HUES6 (cell line): ENCODE results near the gene RIPOR3.
"Not testable (repeated sequence)": the region's sequence is repeated elsewhere in the genome, so short reads cannot be mapped to it uniquely, and the experiment has no call there.

Experiments used
- H3K27ac ChIP-seq: 2 replicates; pipeline ENCODE4 v1.7.0; 2013; ENCODE audit warnings: low read depth, mild to moderate bottlenecking, low read length, inconsistent platforms
- H3K27me3 ChIP-seq: 2 replicates; pipeline ENCODE4 v1.6.1; 2013; ENCODE audit warnings: low read length; ENCODE audit not compliant: control insufficient read depth, insufficient read depth
- H3K36me3 ChIP-seq: 2 replicates; pipeline ENCODE4 v1.6.1; 2013; ENCODE audit warnings: low read length; ENCODE audit not compliant: control insufficient read depth, insufficient read depth
- H3K4me1 ChIP-seq: 2 replicates; pipeline ENCODE4 v1.6.1; 2013; ENCODE audit warnings: low read length; ENCODE audit not compliant: control insufficient read depth, insufficient read depth
- H3K4me3 ChIP-seq: 2 replicates; pipeline ENCODE4 v1.5.1; 2013; ENCODE audit warnings: low read depth, low read length
- H3K9ac ChIP-seq: one replicate; pipeline ENCODE4 v1.6.1; 2013; ENCODE audit warnings: mild to moderate bottlenecking, low read length
- H3K9me3 ChIP-seq: 2 replicates; pipeline ENCODE4 v1.6.1; 2013; ENCODE audit warnings: low read depth, low read length; ENCODE audit not compliant: control insufficient read depth, insufficient read depth

The RIPOR3 gene

DNA sequence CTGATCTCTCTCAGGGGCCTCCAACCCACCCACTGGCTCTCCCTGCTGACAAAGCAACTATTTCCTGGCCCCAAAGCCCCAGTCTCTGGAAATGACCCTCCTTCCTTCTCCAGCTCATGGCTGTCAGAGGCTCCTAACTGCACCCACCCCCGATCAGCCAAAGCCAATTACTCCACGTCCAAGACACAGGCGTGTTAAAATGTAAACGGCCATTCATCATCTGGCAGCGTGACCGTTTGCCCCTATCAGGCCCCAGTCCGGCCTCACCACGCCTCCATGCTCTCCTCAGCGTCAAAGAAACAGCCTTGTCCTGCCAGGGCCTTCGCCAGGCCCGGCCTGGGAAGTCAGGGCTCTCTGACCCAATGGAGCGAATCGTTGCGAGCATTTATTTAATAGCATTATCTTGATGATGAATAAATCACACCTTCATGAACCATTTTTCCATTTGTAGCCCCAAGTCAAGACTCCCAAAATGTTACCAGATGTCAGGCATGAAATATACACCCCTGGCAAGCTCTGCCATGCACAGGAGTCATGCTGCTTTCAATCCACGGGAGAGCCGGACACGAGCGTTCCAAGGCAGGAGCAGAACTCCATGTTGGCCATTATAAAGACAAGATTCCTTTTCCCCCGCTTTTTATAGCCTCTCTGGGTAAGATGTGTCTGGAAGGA, 17.7 kb downstream of the RIPOR3 start:
- no peak overlapping the region for H3K27ac ChIP-seq
- no peaks in the 10 kb centered on the region for H3K9me3 ChIP-seq
- H3K27me3 ChIP-seq = no peaks in the 10 kb centered on the region
- peaks cover 11% of the 10 kb centered on the region for H3K4me1 ChIP-seq
- no peaks in the 10 kb centered on the region for H3K36me3 ChIP-seq
- H3K9ac ChIP-seq = no peak overlapping the region
- H3K4me3 ChIP-seq = no peak overlapping the region

DNA sequence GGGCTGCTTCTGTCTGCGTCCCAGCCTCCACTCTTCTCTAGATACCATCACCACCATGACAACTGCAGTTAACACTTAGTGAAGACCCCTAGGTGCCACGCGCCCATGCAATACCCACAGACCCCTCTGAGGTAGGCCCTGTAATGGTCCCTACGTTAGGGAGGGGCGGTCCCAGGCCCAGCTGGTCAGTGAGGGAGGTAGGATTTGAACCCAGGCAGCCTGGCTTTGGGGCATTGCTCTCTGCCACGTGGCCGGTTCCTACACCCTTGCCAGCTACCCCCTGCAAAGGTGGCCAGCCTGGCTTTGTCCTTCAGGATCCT, 18.2 kb downstream of the RIPOR3 start:
- Histone ChIP-seq H3K27me3 (no peaks in the 10 kb centered on the region), H3K36me3 (no peaks in the 10 kb centered on the region), H3K27ac (no peak overlapping the region), H3K9me3 (no peaks in the 10 kb centered on the region), H3K9ac (no peak overlapping the region), H3K4me3 (no peak overlapping the region), H3K4me1 (peaks cover 11% of the 10 kb centered on the region)

- H3K9me3 ChIP-seq = no peaks in the 10 kb centered on the region
- H3K4me3 ChIP-seq = no peak overlapping the region
- H3K36me3 ChIP-seq = no peaks in the 10 kb centered on the region
- no peak overlapping the region for H3K27ac ChIP-seq
- peaks cover 11% of the 10 kb centered on the region for H3K4me1 ChIP-seq
- no peak overlapping the region for H3K9ac ChIP-seq
- no peaks in the 10 kb centered on the region for H3K27me3 ChIP-seq
Measured at GRCh38 chr20:50672400-50673145, 18.8 kb downstream of the RIPOR3 start.

- Histone ChIP-seq H3K27ac (no peak overlapping the region), H3K4me3 (no peak overlapping the region), H3K9ac (no peak overlapping the region), H3K27me3 (no peaks in the 10 kb centered on the region), H3K36me3 (no peaks in the 10 kb centered on the region), H3K4me1 (peaks cover 16% of the 10 kb centered on the region), H3K9me3 (no peaks in the 10 kb centered on the region)
Measured at GRCh38 chr20:50671626-50672025, 19.7 kb downstream of the RIPOR3 start.

DNA sequence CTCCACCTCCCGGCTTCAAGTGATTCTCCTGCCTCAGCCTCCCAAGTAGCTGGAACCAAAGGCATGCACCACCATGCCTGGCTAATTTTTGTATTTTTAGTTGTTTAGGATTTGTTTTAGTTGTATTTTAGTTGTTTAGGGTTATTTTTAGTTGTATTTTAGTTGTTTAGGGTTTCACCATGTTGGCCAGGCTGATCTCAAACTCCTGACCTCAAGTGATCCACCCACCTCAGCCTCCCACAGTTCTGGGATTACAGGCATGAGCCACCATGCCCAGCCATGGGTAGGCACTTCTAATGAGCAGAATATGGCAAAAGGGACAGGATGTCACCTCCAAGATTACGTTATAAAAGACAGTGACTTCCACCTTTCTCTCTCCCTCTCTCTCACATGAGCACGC, 20.3 kb downstream of the RIPOR3 start:
- not testable (repeated sequence) for H3K9ac ChIP-seq, H3K36me3 ChIP-seq, H3K27ac ChIP-seq, H3K4me3 ChIP-seq, H3K9me3 ChIP-seq, H3K27me3 ChIP-seq
- peaks cover 21% of the 10 kb centered on the region for H3K4me1 ChIP-seq

- H3K27ac ChIP-seq = no peak overlapping the region
- H3K9me3 ChIP-seq = no peaks in the 10 kb centered on the region
- H3K4me3 ChIP-seq = no peak overlapping the region
- H3K4me1 ChIP-seq = peaks cover 16% of the 10 kb centered on the region
- H3K27me3 ChIP-seq = no peaks in the 10 kb centered on the region
- H3K36me3 ChIP-seq = no peaks in the 10 kb centered on the region
- no peak overlapping the region for H3K9ac ChIP-seq
Measured at GRCh38 chr20:50670126-50670862, 21.0 kb downstream of the RIPOR3 start.

DNA sequence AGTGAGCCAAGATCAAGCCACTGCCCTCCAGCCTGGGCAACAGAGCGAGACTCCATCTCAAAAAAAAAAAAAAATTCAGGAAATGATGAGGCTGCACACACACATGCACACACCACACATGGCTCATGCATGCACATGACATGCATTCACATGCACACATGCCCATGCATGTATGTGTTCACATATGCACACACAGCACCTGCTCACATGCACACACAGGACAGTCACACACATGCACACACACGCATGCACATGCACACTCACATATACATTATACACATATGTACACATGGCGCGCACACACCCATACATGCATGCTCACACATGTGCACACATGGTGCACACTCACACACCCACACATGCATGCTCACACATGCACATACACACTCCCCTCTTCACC, 22.5 kb downstream of the RIPOR3 start:
- H3K9me3 ChIP-seq = no peaks in the 10 kb centered on the region
- no peak overlapping the region for H3K9ac ChIP-seq
- no peak overlapping the region for H3K27ac ChIP-seq
- H3K4me1 ChIP-seq = peaks cover 16% of the 10 kb centered on the region
- no peak overlapping the region for H3K4me3 ChIP-seq
- H3K27me3 ChIP-seq = no peaks in the 10 kb centered on the region
- H3K36me3 ChIP-seq = no peaks in the 10 kb centered on the region

DNA sequence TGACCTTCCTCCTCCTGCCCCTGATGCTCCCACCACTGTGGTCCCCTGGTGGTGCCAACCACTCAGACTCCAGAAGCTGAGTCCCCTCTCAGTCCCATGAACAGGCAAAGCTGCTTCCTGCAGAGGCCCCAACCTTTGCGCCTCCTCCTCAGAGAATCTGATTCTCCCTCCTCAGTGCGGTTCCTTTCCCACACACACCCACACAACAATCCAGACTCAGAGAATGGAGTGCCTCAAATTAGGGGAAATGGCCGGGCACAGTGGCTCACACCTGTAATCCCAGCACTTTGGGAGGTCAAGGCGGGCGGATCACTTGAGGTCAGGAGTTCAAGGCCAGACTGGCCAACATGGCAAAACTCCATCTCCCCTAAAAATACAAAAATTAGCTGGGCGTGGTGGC, 23.0 kb downstream of the RIPOR3 start:
- Histone ChIP-seq H3K9me3 (no peaks in the 10 kb centered on the region), H3K27me3 (no peaks in the 10 kb centered on the region), H3K9ac (no peak overlapping the region), H3K4me1 (peaks cover 16% of the 10 kb centered on the region), H3K27ac (no peak overlapping the region), H3K4me3 (no peak overlapping the region), H3K36me3 (no peaks in the 10 kb centered on the region)

DNA sequence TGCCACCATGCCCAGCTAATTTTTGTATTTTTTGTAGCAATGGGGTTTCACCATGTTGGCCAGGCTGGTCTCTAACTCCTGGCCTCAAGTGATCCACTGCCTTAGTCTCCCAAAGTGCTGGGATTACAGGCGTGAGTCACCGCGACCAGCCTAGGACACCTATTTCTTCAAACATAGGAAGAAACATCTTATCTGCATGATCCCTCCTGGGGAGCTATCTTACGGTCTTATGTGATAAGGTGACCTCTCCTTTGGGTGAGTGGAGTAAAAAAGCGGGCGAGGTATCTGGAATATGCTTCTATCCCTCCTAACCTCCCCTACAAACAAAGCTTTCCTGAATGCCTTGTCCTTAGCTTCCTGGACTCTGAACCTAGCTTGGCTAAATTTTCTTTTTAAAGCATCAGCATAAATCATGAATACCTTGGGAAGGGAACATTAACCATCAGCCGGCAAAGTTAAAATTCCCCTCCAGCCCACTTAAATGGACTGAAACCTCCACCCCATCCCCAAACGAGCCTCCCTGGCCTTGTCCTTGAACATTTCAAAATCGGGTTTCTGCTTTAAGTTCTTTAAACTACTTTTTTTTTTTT, 24.5 kb downstream of the RIPOR3 start:
- H3K9me3 ChIP-seq = no peaks in the 10 kb centered on the region
- H3K4me1 ChIP-seq = peaks cover 16% of the 10 kb centered on the region
- H3K4me3 ChIP-seq = no peak overlapping the region
- H3K27ac ChIP-seq = no peak overlapping the region
- no peaks in the 10 kb centered on the region for H3K27me3 ChIP-seq
- no peaks in the 10 kb centered on the region for H3K36me3 ChIP-seq
- H3K9ac ChIP-seq = no peak overlapping the region

DNA sequence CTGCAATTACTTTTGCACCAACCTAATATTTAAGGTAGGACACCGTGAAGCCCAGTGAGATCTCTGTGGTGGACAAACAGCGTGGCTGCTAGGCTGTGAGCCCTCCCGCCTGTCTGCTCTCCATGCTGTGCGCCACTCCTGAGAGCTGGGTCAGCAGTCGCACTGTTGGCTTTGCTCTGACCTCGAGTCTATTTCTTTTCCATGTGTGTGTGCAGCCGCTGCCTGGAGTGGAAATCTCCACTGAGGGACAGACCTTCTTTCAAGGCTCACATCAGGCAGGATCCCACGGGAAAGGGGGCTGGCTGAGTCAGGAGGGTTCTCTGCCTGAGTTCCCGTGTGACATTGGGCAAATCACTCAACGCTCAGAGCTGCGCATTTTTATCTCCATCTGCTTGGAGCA, 27.1 kb downstream of the RIPOR3 start:
- no peaks in the 10 kb centered on the region for H3K9me3 ChIP-seq
- peaks cover 21% of the 10 kb centered on the region for H3K4me1 ChIP-seq
- H3K9ac ChIP-seq = no peak overlapping the region
- H3K27me3 ChIP-seq = no peaks in the 10 kb centered on the region
- no peak overlapping the region for H3K4me3 ChIP-seq
- no peak overlapping the region for H3K27ac ChIP-seq
- H3K36me3 ChIP-seq = no peaks in the 10 kb centered on the region
